B cell (primary cell): ENCODE data around the gene ZNF22. TPM values are rescaled to one million over a fixed set of nuclear protein-coding genes. Genes with fewer than 3 reads are reported as not detected.

ENCODE experiments used
- ATAC-seq: fragments of 200-7000 bp; cut with Tn5 transposase; one replicate; pipeline ENCODE4 v1.10.0; 2021; ENCODE audit warnings: low read depth, mild to moderate bottlenecking, moderate number of reproducible peaks, moderate library complexity
- CTCF ChIA-PET: fragments of 350-600 bp; sonication (Branson Sonifier 250); formaldehyde crosslinking; loops from one replicate; lab custom pipeline; 2021; ENCODE audit warnings: antibody characterized with exemption, inconsistent platforms; lab: Charles Lee
- POLR2A ChIA-PET: fragments of 350-600 bp; sonication (Branson Sonifier 250); formaldehyde crosslinking; loops from one replicate; lab custom pipeline; 2021; ENCODE audit warnings: antibody characterized with exemption; lab: Charles Lee
- DNase-seq: peaks from one replicate; pipeline ENCODE4 v3.0.0; 2013
- H2AFZ ChIP-seq: 2 replicates; pipeline ENCODE4 v1.6.1; 2012; ENCODE audit warnings: mild to moderate bottlenecking, low read depth, low read length; ENCODE audit not compliant: insufficient read depth, poor library complexity, severe bottlenecking
- H3K27ac ChIP-seq, 2 donors: 1 replicate in 1 of 2; 2 replicates in 1 of 2; pipeline ENCODE4 v1.5.1; 2012 to 2013; ENCODE audit warnings: low read length in 2 of 2, mild to moderate bottlenecking in 2 of 2, moderate library complexity in 1 of 2
- H3K27me3 ChIP-seq, 4 experiments: fragments of 200-600 bp in 1 of 4; sonication (generic) in 1 of 4; replicated peaks in 1 of 4; 1 replicate in 2 of 4; 2 replicates in 2 of 4; pipeline versions ENCODE4 v1.6.1 to v1.7.0; 2013 to 2016; ENCODE audit warnings: low read length in 3 of 4, mild to moderate bottlenecking in 2 of 4, mixed read lengths in 1 of 4, moderate library complexity in 1 of 4; ENCODE audit not compliant: insufficient read depth in 4 of 4, control insufficient read depth in 3 of 4; ENCODE audit errors: control extremely low read depth in 1 of 4
- H3K36me3 ChIP-seq, 2 experiments: replicated peaks in 1 of 2; 1 replicate in 1 of 2; 2 replicates in 1 of 2; pipeline versions ENCODE4 v1.6.1 to v1.7.1; 2013; ENCODE audit warnings: low read length in 1 of 2; ENCODE audit not compliant: insufficient read depth in 2 of 2, control insufficient read depth in 1 of 2; ENCODE audit errors: control extremely low read depth in 1 of 2, extremely low read depth in 1 of 2
- H3K4me1 ChIP-seq, 2 donors: fragments of 200-600 bp in 1 of 2; sonication (generic) in 1 of 2; 1 replicate in 1 of 2; 2 replicates in 1 of 2; pipeline versions ENCODE4 v1.5.1 to v1.6.1; 2013 to 2017; ENCODE audit warnings: low read length in 2 of 2; ENCODE audit not compliant: control insufficient read depth in 2 of 2, insufficient read depth in 2 of 2
- H3K4me2 ChIP-seq: replicated peaks from 2 replicates; pipeline ENCODE3; 2012; ENCODE audit warnings: mild to moderate bottlenecking, low read depth, low read length; ENCODE audit not compliant: poor library complexity, severe bottlenecking
- H3K4me3 ChIP-seq, 5 experiments: fragments of 200-600 bp in 1 of 5; sonication (generic) in 1 of 5; 1 replicate in 3 of 5; 2 replicates in 2 of 5; pipeline versions ENCODE4 v1.5.1 to v1.7.0; 2011 to 2016; ENCODE audit warnings: low read length in 4 of 5, mild to moderate bottlenecking in 4 of 5, low read depth in 2 of 5, control low read depth in 1 of 5, moderate library complexity in 1 of 5; ENCODE audit not compliant: insufficient read depth in 1 of 5; ENCODE audit errors: control extremely low read depth in 1 of 5, extremely low read depth in 1 of 5
- H3K79me2 ChIP-seq: fragments of 200-600 bp; sonication (generic); one replicate; pipeline ENCODE4 v1.6.0; 2016; ENCODE audit warnings: low read length; ENCODE audit not compliant: control insufficient read depth, insufficient read depth
- H3K9ac ChIP-seq: fragments of 200-600 bp; sonication (generic); 2 replicates; pipeline ENCODE4 v1.6.1; 2017; ENCODE audit warnings: mild to moderate bottlenecking, low read length, moderate library complexity
- H3K9me3 ChIP-seq, 3 donors: one replicate each; pipeline versions ENCODE4 v1.6.1 to v1.7.1; 2013; ENCODE audit warnings: low read length in 2 of 3; ENCODE audit not compliant: control insufficient read depth in 2 of 3, insufficient read depth in 1 of 3; ENCODE audit errors: control extremely low read depth in 1 of 3
- H4K20me1 ChIP-seq: 2 replicates; pipeline ENCODE4 v1.6.0; 2012; ENCODE audit warnings: mild to moderate bottlenecking, low read length; ENCODE audit not compliant: insufficient read depth, control insufficient read depth, poor library complexity, severe bottlenecking
- H3K27ac Mint-ChIP-seq: one replicate; pipeline ENCODE4 v1.8.0; 2021; ENCODE audit warnings: mixed read lengths
- H3K27me3 Mint-ChIP-seq: one replicate; pipeline ENCODE4 v1.8.0; 2021; ENCODE audit warnings: mixed read lengths
- H3K4me1 Mint-ChIP-seq: one replicate; pipeline ENCODE4 v1.8.0; 2021; ENCODE audit warnings: mixed read lengths
- H3K4me3 Mint-ChIP-seq: one replicate; pipeline ENCODE4 v1.8.0; 2021; ENCODE audit warnings: mixed read lengths
- H3K9me3 Mint-ChIP-seq: one replicate; pipeline ENCODE4 v1.8.0; 2022; ENCODE audit warnings: mixed read lengths; ENCODE audit not compliant: insufficient read depth
- CTCF ChIP-seq: fragments of 200-600 bp; IDR thresholded peaks from one replicate; pipeline ENCODE4 v1.8.0; 2022; ENCODE audit warnings: antibody characterized with exemption, mild to moderate bottlenecking
- EZH2 ChIP-seq: IDR thresholded peaks from 2 replicates; pipeline ENCODE4 v1.6.1; 2012; ENCODE audit warnings: borderline replicate concordance, low read depth, mild to moderate bottlenecking, moderate library complexity, low read length; ENCODE audit not compliant: insufficient read depth, poor library complexity, severe bottlenecking
- intact Hi-C: fragments of 100-400 bp; cut with micrococcal nuclease; formaldehyde crosslinking; loops from one replicate; pipeline ENCODE4 v1.10.0; 2022
- polyA plus RNA-seq: library from polyadenylated mRNA; depleted of rRNA; stranded (reverse); fragments of >200 nt; gene quantifications from 2 replicates; pipeline ENCODE4 v1.2.3, GENCODE V29; 2012
- total RNA-seq, 2 donors: library from RNA; stranded (reverse); fragments of 120-200 nt in 1 of 2; gene quantifications; 1 replicate in 1 of 2; 2 replicates in 1 of 2; pipeline versions ENCODE4 v1.2.3 to v1.2.4, GENCODE V29; 2013 to 2022

The ZNF22 gene
- total and polyA plus RNA-seq, 2 donors (not counting 1 experiment from before 2014, with no cell fraction given), result 7.7 to 31.4 TPM

DNA sequence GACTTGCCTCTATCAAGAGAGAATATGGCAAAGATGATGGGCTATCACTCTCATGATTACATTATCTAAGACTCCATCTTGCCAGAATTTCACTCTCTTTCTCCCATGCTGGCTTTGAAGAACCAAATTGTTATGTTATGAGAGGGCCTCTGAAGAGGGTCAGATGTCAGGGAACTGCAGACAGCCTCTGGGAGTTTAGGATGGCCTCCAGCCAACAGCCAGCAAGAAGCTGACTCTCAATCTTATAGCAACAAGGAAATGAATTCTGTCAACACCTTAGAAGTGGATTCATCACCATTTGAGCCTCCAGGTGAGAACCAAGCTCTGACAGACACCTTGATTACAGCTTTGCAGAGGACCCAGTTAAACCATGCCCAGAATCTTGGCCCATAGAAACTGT is 33.6 kb downstream of the ZNF22 start:
- DNase-seq (no peak), ATAC-seq (no peak)
- Mint-ChIP-seq H3K27ac (no peak overlapping the region), H3K27me3 (peaks cover 28% of the 10 kb centered on the region), H3K4me1 (no peaks in the 10 kb centered on the region), H3K9me3 (peaks cover 6% of the 10 kb centered on the region), H3K4me3 (no peak overlapping the region)
- Histone ChIP-seq H4K20me1 (no peaks in the 10 kb centered on the region), H3K27me3 (peaks cover 0 to 5% (median 2%) of the 10 kb centered on the region in 4 experiments), H3K9ac (no peak overlapping the region), H3K4me1 (no peaks in the 10 kb centered on the region), H3K4me3 (no peak overlapping the region), H3K9me3 (peaks cover 1 to 10% (median 6%) of the 10 kb centered on the region in 3 donors), H3K4me2 (no peak overlapping the region), H3K36me3 (no peaks in the 10 kb centered on the region), H2AFZ (no peak overlapping the region), H3K79me2 (no peaks in the 10 kb centered on the region), H3K27ac (no peak overlapping the region)
- CTCF ChIA-PET, result interaction anchor here (0.5 kb wide), 1 partner anchor 215 kb away, joined by 4 read pairs; no protein-coding TSS in a partner anchor
- no peak for TF ChIP-seq EZH2
- no peak for TF ChIP-seq CTCF
- intact Hi-C loops, result no loop called here
- POLR2A ChIA-PET, result no interaction called here

GRCh38 chr10:45035673-45036072 is 35.0 kb downstream of the ZNF22 start:
- Mint-ChIP-seq H3K9me3 (peaks cover 3% of the 10 kb centered on the region), H3K27ac (no peak overlapping the region), H3K27me3 (peaks cover 28% of the 10 kb centered on the region), H3K4me1 (no peaks in the 10 kb centered on the region), H3K4me3 (no peak overlapping the region)
- ChIA-PET CTCF (no interaction called here), POLR2A (no interaction called here)
- Histone ChIP-seq H3K27ac (no peak overlapping the region), H4K20me1 (no peaks in the 10 kb centered on the region), H3K9ac (no peak overlapping the region), H3K4me3 (no peak overlapping the region), H3K36me3 (no peaks in the 10 kb centered on the region), H3K4me1 (no peaks in the 10 kb centered on the region), H3K9me3 (peaks cover 0 to 6% (median 5%) of the 10 kb centered on the region in 3 donors), H3K27me3 (peaks cover 0 to 5% (median 2%) of the 10 kb centered on the region in 4 experiments), H2AFZ (no peak overlapping the region), H3K4me2 (no peak overlapping the region), H3K79me2 (no peaks in the 10 kb centered on the region)
- DNase-seq (no peak), ATAC-seq (no peak)
- intact Hi-C loops, result no loop called here
- TF ChIP-seq CTCF (no peak), EZH2 (no peak)
